ENCODE data around the gene ITGB2. TPM values are rescaled to one million over a fixed set of nuclear protein-coding genes. Genes with fewer than 3 reads are reported as not detected.

Gene ITGB2
- total RNA-seq, 2 experiments from 2014 or later: 439 to 500 TPM

GRCh38 chr21:44892095-44892494 is 28.6 kb downstream of the ITGB2 start:
- Mint-ChIP-seq H3K27me3 (no peaks in the 10 kb centered on the region), H3K27ac (no peak overlapping the region), H3K4me1 (peaks cover 12% of the 10 kb centered on the region), H3K4me3 (no peak overlapping the region), H3K9me3 (no peaks in the 10 kb centered on the region), H3K36me3 (ENCODE audit: low read depth) (peaks cover 50% of the 10 kb centered on the region)
- CTCF ChIA-PET: interaction anchor here (0.6 to 7.3 kb wide), 7 partner anchors 10 to 1785 kb away, joined by 3 to 39 read pairs (median 6); no protein-coding TSS in a partner anchor
- DNase-seq: no peak
- POLR2A ChIA-PET: no interaction called here

DNA sequence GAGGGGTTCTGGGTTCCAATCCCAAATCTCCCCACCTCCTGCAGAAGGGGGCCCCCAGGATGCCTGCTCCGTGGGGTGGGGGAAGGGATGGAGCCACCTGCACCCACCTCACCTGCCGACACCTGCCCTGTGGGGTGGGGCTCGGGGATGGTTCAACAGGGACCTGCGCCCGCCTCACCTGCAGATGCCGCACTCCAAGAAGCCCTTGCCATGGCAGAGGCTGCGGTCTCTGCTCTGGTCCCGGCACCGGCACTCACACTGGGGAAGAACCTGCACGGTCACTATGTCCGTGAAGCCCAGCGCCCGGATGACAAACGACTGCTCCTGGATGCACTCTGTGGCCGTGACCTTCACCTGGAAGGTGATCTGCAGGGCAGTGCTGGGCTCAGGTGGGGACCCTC is 29.1 kb downstream of the ITGB2 start:
- H3K36me3 Mint-ChIP-seq (ENCODE audit: low read depth): peaks cover 54% of the 10 kb centered on the region
- no peaks in the 10 kb centered on the region for H3K27me3 Mint-ChIP-seq
- ChIA-PET POLR2A (no interaction called here), CTCF (interaction anchor here (1.4 to 7.3 kb wide), 4 partner anchors 9 to 42 kb away, joined by 4 to 39 read pairs (median 12); no protein-coding TSS in a partner anchor)
- no peak overlapping the region for H3K27ac Mint-ChIP-seq
- peaks cover 12% of the 10 kb centered on the region for H3K4me1 Mint-ChIP-seq
- DNase-seq: no peak
- H3K9me3 Mint-ChIP-seq: no peaks in the 10 kb centered on the region
- H3K4me3 Mint-ChIP-seq: no peak overlapping the region

- ChIA-PET POLR2A (no interaction called here), CTCF (interaction anchor here (1.3 kb wide), 1 partner anchor 90 kb away, joined by 3 read pairs; the partner anchor contains the start of gene UBE2G2)
- no peak overlapping the region for H3K27ac Mint-ChIP-seq
- H3K4me3 Mint-ChIP-seq: no peak overlapping the region
- no peaks in the 10 kb centered on the region for H3K9me3 Mint-ChIP-seq
- H3K4me1 Mint-ChIP-seq: peaks cover 12% of the 10 kb centered on the region
- H3K27me3 Mint-ChIP-seq: no peaks in the 10 kb centered on the region
- no peak for DNase-seq
- H3K36me3 Mint-ChIP-seq (ENCODE audit: low read depth): peaks cover 54% of the 10 kb centered on the region
Observed at GRCh38 chr21:44890961-44891541, 29.6 kb downstream of the ITGB2 start.

DNA sequence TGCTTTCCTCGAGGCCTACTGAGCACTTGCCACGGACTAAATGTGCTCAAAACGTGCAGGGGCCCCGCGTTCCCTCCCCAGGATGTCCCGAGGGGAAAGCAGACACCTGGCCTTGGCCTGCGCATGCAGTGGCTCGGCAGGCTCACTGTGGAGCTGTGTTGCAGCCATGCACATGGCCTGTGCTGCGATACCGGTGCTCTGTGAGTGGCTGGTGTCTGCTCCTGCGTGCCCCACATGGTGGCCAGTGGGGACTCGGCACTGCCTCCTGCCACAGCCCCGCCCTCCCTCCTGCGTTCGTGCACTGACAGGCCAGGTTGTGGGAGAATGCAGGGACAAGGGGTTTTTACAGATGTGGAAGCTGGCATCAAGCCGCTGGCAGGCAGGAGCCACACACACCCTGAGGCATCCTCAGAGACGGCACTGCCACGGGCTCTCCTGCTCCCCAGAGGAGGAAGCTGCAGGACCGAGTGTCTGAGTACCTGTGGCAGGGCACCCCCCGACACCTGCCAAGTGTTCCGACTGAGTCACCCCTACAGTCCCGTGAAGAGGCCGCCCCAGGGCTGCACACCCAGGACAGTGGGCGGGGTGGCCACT is 30.3 kb downstream of the ITGB2 start:
- H3K9me3 Mint-ChIP-seq: no peaks in the 10 kb centered on the region
- POLR2A ChIA-PET: no interaction called here
- no peak for DNase-seq
- CTCF ChIA-PET: interaction anchor here (0.8 to 1.3 kb wide), 2 partner anchors 17 to 89 kb away, joined by 3 read pairs; partner anchors contain the start of genes PTTG1IP and UBE2G2
- H3K27me3 Mint-ChIP-seq: no peaks in the 10 kb centered on the region
- peaks cover 12% of the 10 kb centered on the region for H3K4me1 Mint-ChIP-seq
- H3K4me3 Mint-ChIP-seq: no peak overlapping the region
- peaks cover 57% of the 10 kb centered on the region for H3K36me3 Mint-ChIP-seq (ENCODE audit: low read depth)
- no peak overlapping the region for H3K27ac Mint-ChIP-seq

- Mint-ChIP-seq H3K4me1 (peaks cover 12% of the 10 kb centered on the region), H3K4me3 (no peak overlapping the region), H3K27ac (no peak overlapping the region), H3K27me3 (no peaks in the 10 kb centered on the region), H3K9me3 (no peaks in the 10 kb centered on the region), H3K36me3 (ENCODE audit: low read depth) (peaks cover 53% of the 10 kb centered on the region)
- CTCF ChIA-PET: interaction anchor here (0.8 to 1.3 kb wide), 3 partner anchors 16 to 89 kb away, joined by 3 read pairs; partner anchors contain the start of genes PTTG1IP and UBE2G2
- no peak for DNase-seq
- POLR2A ChIA-PET: no interaction called here
Observed at GRCh38 chr21:44889625-44890337, 30.9 kb downstream of the ITGB2 start.

GRCh38 chr21:44888581-44889550 is 31.8 kb downstream of the ITGB2 start:
- Mint-ChIP-seq H3K4me3 (no peak overlapping the region), H3K27ac (no peak overlapping the region), H3K27me3 (no peaks in the 10 kb centered on the region), H3K4me1 (peaks cover 12% of the 10 kb centered on the region), H3K9me3 (no peaks in the 10 kb centered on the region), H3K36me3 (ENCODE audit: low read depth) (peaks cover 50% of the 10 kb centered on the region)
- POLR2A ChIA-PET: no interaction called here
- DNase-seq: no peak
- CTCF ChIA-PET: interaction anchor here (1.0 to 1.5 kb wide), 2 partner anchors 11 to 23 kb away, joined by 3 read pairs; no protein-coding TSS in a partner anchor

- no peaks in the 10 kb centered on the region for H3K9me3 Mint-ChIP-seq
- H3K27me3 Mint-ChIP-seq: no peaks in the 10 kb centered on the region
- DNase-seq: no peak
- no peak overlapping the region for H3K27ac Mint-ChIP-seq
- ChIA-PET POLR2A (no interaction called here), CTCF (interaction anchor here (1.2 to 1.5 kb wide), 2 partner anchors 11 to 32 kb away, joined by 3 read pairs; partner anchors contain the start of gene ITGB2)
- peaks cover 7% of the 10 kb centered on the region for H3K4me1 Mint-ChIP-seq
- H3K36me3 Mint-ChIP-seq (ENCODE audit: low read depth): peaks cover 47% of the 10 kb centered on the region
- no peak overlapping the region for H3K4me3 Mint-ChIP-seq
Observed at GRCh38 chr21:44887807-44888580, 32.7 kb downstream of the ITGB2 start.

- Mint-ChIP-seq H3K9me3 (no peaks in the 10 kb centered on the region), H3K4me1 (peaks cover 4% of the 10 kb centered on the region), H3K36me3 (ENCODE audit: low read depth) (peaks cover 42% of the 10 kb centered on the region), H3K4me3 (no peak overlapping the region), H3K27me3 (no peaks in the 10 kb centered on the region), H3K27ac (no peak overlapping the region)
- no peak for DNase-seq
- ChIA-PET CTCF (interaction anchor here (1.1 to 1.5 kb wide), 3 partner anchors 10 to 33 kb away, joined by 3 to 4 read pairs (median 3); partner anchors contain the start of gene ITGB2), POLR2A (no interaction called here)
Observed at GRCh38 chr21:44887126-44887806, 33.4 kb downstream of the ITGB2 start.

DNA sequence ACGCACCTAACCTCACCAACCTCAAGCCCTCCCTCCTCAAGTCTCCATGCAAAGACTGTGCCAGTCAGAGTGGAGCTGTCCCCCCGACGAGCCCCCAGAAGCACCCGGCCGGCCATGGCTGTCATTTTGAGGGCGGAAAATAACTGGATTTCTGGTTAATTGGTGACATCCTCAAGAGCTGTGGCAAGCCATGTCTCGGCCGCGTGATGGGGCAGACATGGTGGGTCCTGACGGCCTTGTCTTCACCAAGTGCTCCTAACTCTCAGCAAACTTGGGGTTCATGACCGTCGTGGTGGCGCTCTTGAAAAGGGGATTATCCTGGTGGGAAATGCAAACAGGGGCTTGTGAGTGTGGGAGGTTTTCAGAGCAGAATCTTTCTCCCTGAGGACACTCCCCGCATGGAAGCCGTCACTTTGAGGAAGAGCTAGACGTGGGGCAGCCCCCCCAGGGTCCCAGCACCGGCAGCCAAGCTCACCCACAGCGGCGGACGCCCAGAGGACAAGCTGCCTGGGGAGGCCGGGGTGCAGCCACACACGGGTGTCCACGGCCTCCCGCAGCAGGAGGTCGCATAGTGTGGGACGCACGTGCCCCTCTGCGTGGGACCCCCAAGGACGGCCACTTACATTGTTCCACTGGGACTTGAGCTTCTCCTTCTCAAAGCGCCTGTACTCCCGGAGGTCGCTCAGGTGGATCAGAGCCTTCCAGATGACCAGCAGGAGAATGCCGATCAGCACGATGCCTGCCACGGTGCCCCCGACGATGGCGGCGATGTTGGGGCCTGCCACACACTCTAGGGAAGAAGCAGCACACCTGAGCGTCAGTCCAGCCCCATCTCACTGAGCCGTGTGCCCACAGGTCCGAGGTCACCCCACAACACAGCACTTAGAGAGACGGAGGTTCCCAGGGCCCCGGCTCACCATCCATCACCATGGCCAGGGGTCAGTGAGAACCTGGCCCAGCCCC is 34.3 kb downstream of the ITGB2 start:
- ChIA-PET CTCF (interaction anchor here (1.0 to 1.6 kb wide), 5 partner anchors 9 to 45 kb away, joined by 3 to 4 read pairs (median 4); no protein-coding TSS in a partner anchor), POLR2A (no interaction called here)
- Mint-ChIP-seq H3K27me3 (no peaks in the 10 kb centered on the region), H3K4me3 (no peak overlapping the region), H3K27ac (no peak overlapping the region), H3K9me3 (no peaks in the 10 kb centered on the region), H3K4me1 (peaks cover 13% of the 10 kb centered on the region), H3K36me3 (ENCODE audit: low read depth) (peaks cover 38% of the 10 kb centered on the region)
- DNase-seq: no peak

GRCh38 chr21:44885615-44886014 is 35.1 kb downstream of the ITGB2 start:
- CTCF ChIA-PET: interaction anchor here (1.1 to 1.6 kb wide), 3 partner anchors 10 to 46 kb away, joined by 3 to 4 read pairs (median 4); no protein-coding TSS in a partner anchor
- POLR2A ChIA-PET: no interaction called here
- DNase-seq: no peak
- peaks cover 36% of the 10 kb centered on the region for H3K36me3 Mint-ChIP-seq (ENCODE audit: low read depth)
- no peak overlapping the region for H3K27ac Mint-ChIP-seq
- H3K9me3 Mint-ChIP-seq: no peaks in the 10 kb centered on the region
- no peak overlapping the region for H3K4me3 Mint-ChIP-seq
- H3K27me3 Mint-ChIP-seq: no peaks in the 10 kb centered on the region
- H3K4me1 Mint-ChIP-seq: peaks cover 21% of the 10 kb centered on the region
